Fibroblast of the aortic adventitia (primary cell): ENCODE results near the gene UAP1L1. TPM values are rescaled to one million over a fixed set of nuclear protein-coding genes. Genes with fewer than 3 reads are reported as not detected.

Experiments used
- DNase-seq: peaks from one replicate; pipeline ENCODE4 v3.0.0-alpha.2; 2010; ENCODE audit warnings: low read depth
- H3K4me3 ChIP-seq: 2 replicates; pipeline ENCODE4 v1.5.1; 2011; ENCODE audit warnings: low read depth, mild to moderate bottlenecking, control low read depth, low read length, moderate library complexity
- CTCF ChIP-seq: IDR thresholded peaks from 2 replicates; pipeline ENCODE4 v1.5.1; 2011; ENCODE audit warnings: mild to moderate bottlenecking, low read length, control low read depth, inconsistent platforms; ENCODE audit not compliant: insufficient read depth
- total RNA-seq: library from RNA; depleted of rRNA; stranded (reverse); fragments of >200 nt; gene quantifications from 2 replicates; pipeline ENCODE4 v1.2.3, GENCODE V29; 2012; ENCODE audit warnings: low replicate concordance

The UAP1L1 gene
- total RNA-seq, 1 donor = 12.7 TPM

- no peak for DNase-seq
- peak overlapping the region; percentile 76 for H3K4me3 ChIP-seq
- TF ChIP-seq CTCF = no peak
Measured at GRCh38 chr9:137088121-137088520, 10.8 kb downstream of the UAP1L1 start.

- no peak overlapping the region for H3K4me3 ChIP-seq
- TF ChIP-seq CTCF = no peak
- DNase-seq = no peak
Measured at GRCh38 chr9:137089232-137089947, 12.1 kb downstream of the UAP1L1 start.

GRCh38 chr9:137095664-137096517 lies 18.6 kb downstream of the UAP1L1 start:
- H3K4me3 ChIP-seq = no peak overlapping the region
- no peak for TF ChIP-seq CTCF
- no peak for DNase-seq

GRCh38 chr9:137096785-137097546 lies 19.6 kb downstream of the UAP1L1 start:
- TF ChIP-seq CTCF = no peak
- no peak for DNase-seq
- no peak overlapping the region for H3K4me3 ChIP-seq

GRCh38 chr9:137097761-137098462 lies 20.6 kb downstream of the UAP1L1 start:
- DNase-seq = no peak
- no peak overlapping the region for H3K4me3 ChIP-seq
- no peak for TF ChIP-seq CTCF

GRCh38 chr9:137099231-137099630 lies 21.9 kb downstream of the UAP1L1 start:
- no peak for DNase-seq
- no peak for TF ChIP-seq CTCF
- no peak overlapping the region for H3K4me3 ChIP-seq
